ACC112 (cell line): ENCODE results near the gene TKFC.

Source experiments
- H2AFZ ChIP-seq: fragments of 200-600 bp; sonication (generic); one replicate; pipeline ENCODE4 v1.6.0; 2017; ENCODE audit warnings: antibody characterized with exemption, low read length; ENCODE audit not compliant: unreplicated experiment
- H3K27ac ChIP-seq: fragments of 200-600 bp; sonication (generic); 2 replicates; pipeline ENCODE4 v1.5.1; 2014; ENCODE audit warnings: low read depth, mild to moderate bottlenecking, antibody characterized with exemption, low read length, moderate library complexity
- H3K27me3 ChIP-seq: fragments of 200-600 bp; sonication (generic); 2 replicates; pipeline ENCODE4 v1.6.1; 2014; ENCODE audit warnings: mild to moderate bottlenecking, antibody characterized with exemption, low read length, moderate library complexity, mixed read lengths; ENCODE audit not compliant: insufficient read depth
- H3K36me3 ChIP-seq: fragments of 200-600 bp; sonication (generic); 2 replicates; pipeline ENCODE4 v1.6.1; 2016; ENCODE audit warnings: mild to moderate bottlenecking, antibody characterized with exemption, low read length, moderate library complexity, mixed read lengths; ENCODE audit not compliant: insufficient read depth
- H3K4me1 ChIP-seq: fragments of 200-600 bp; sonication (generic); one replicate; pipeline ENCODE4 v1.6.1; 2016; ENCODE audit warnings: low read length, mixed read lengths; ENCODE audit not compliant: insufficient read depth, unreplicated experiment, control insufficient read depth
- H3K4me3 ChIP-seq: fragments of 200-600 bp; sonication (generic); 2 replicates; pipeline ENCODE4 v1.5.1; 2014; ENCODE audit warnings: mild to moderate bottlenecking, low read depth, low read length
- H3K79me2 ChIP-seq: fragments of 200-600 bp; sonication (generic); one replicate; pipeline ENCODE4 v1.6.0; 2016; ENCODE audit warnings: low read length; ENCODE audit not compliant: control insufficient read depth, unreplicated experiment, insufficient read depth

Gene TKFC

GRCh38 chr11:61336171-61336935 lies 3.3 kb downstream of the TKFC start:
- no peak overlapping the region for H2AFZ ChIP-seq
- peaks cover 27% of the 10 kb centered on the region for H3K4me1 ChIP-seq
- H3K36me3 ChIP-seq, result 0 out of 2 replicates have a peak, but pooled peaks cover 3% of the 10 kb centered on the region
- no peak overlapping the region for H3K27ac ChIP-seq
- peaks cover 19% of the 10 kb centered on the region for H3K79me2 ChIP-seq
- H3K27me3 ChIP-seq, result no peaks in the 10 kb centered on the region
- no peak overlapping the region for H3K4me3 ChIP-seq

- Histone ChIP-seq H3K36me3 (0 out of 2 replicates have a peak, but pooled peaks cover 3% of the 10 kb centered on the region), H2AFZ (no peak overlapping the region), H3K79me2 (peaks cover 4% of the 10 kb centered on the region), H3K27me3 (no peaks in the 10 kb centered on the region), H3K4me3 (no peak overlapping the region), H3K4me1 (peaks cover 22% of the 10 kb centered on the region), H3K27ac (no peak overlapping the region)
Observed at GRCh38 chr11:61337706-61338470, 4.9 kb downstream of the TKFC start.

GRCh38 chr11:61338783-61339489 lies 5.9 kb downstream of the TKFC start:
- Histone ChIP-seq H3K27ac (no peak overlapping the region), H3K4me1 (peaks cover 16% of the 10 kb centered on the region), H2AFZ (no peak overlapping the region), H3K36me3 (0 out of 2 replicates have a peak, but pooled peaks cover 3% of the 10 kb centered on the region), H3K79me2 (no peaks in the 10 kb centered on the region), H3K27me3 (no peaks in the 10 kb centered on the region), H3K4me3 (no peak overlapping the region)

- no peaks in the 10 kb centered on the region for H3K27me3 ChIP-seq
- H2AFZ ChIP-seq, result no peak overlapping the region
- H3K79me2 ChIP-seq, result no peaks in the 10 kb centered on the region
- H3K36me3 ChIP-seq, result 0 out of 2 replicates have a peak, but pooled peaks cover 3% of the 10 kb centered on the region
- no peak overlapping the region for H3K27ac ChIP-seq
- peaks cover 11% of the 10 kb centered on the region for H3K4me1 ChIP-seq
- H3K4me3 ChIP-seq, result no peak overlapping the region
Observed at GRCh38 chr11:61339490-61339878, 6.5 kb downstream of the TKFC start.

- Histone ChIP-seq H3K4me3 (no peak overlapping the region), H3K27ac (no peak overlapping the region), H3K79me2 (no peaks in the 10 kb centered on the region), H3K36me3 (0 out of 2 replicates have a peak, but pooled peaks cover 3% of the 10 kb centered on the region), H2AFZ (no peak overlapping the region), H3K27me3 (no peaks in the 10 kb centered on the region), H3K4me1 (no peaks in the 10 kb centered on the region)
Observed at GRCh38 chr11:61340979-61341378, 8.0 kb downstream of the TKFC start.

GRCh38 chr11:61341706-61342105 lies 8.7 kb downstream of the TKFC start:
- H3K27ac ChIP-seq, result no peak overlapping the region
- H3K4me3 ChIP-seq, result no peak overlapping the region
- 0 out of 2 replicates have a peak, but pooled peaks cover 3% of the 10 kb centered on the region for H3K36me3 ChIP-seq
- H3K4me1 ChIP-seq, result no peaks in the 10 kb centered on the region
- no peaks in the 10 kb centered on the region for H3K79me2 ChIP-seq
- no peaks in the 10 kb centered on the region for H3K27me3 ChIP-seq
- no peak overlapping the region for H2AFZ ChIP-seq

- Histone ChIP-seq H3K27me3 (no peaks in the 10 kb centered on the region), H3K4me3 (no peak overlapping the region), H3K79me2 (no peaks in the 10 kb centered on the region), H2AFZ (no peak overlapping the region), H3K4me1 (no peaks in the 10 kb centered on the region), H3K36me3 (0 out of 2 replicates have a peak, but pooled peaks cover 3% of the 10 kb centered on the region), H3K27ac (no peak overlapping the region)
Observed at GRCh38 chr11:61342207-61342803, 9.3 kb downstream of the TKFC start.

GRCh38 chr11:61343792-61344745 lies 11.0 kb downstream of the TKFC start:
- no peak overlapping the region for H3K4me3 ChIP-seq
- H3K4me1 ChIP-seq, result peaks cover 12% of the 10 kb centered on the region
- H3K27me3 ChIP-seq, result no peaks in the 10 kb centered on the region
- no peaks in the 10 kb centered on the region for H3K36me3 ChIP-seq
- H3K79me2 ChIP-seq, result no peaks in the 10 kb centered on the region
- H3K27ac ChIP-seq, result no peak overlapping the region
- no peak overlapping the region for H2AFZ ChIP-seq

- Histone ChIP-seq H3K36me3 (no peaks in the 10 kb centered on the region), H3K79me2 (no peaks in the 10 kb centered on the region), H3K27me3 (no peaks in the 10 kb centered on the region), H3K4me1 (peaks cover 12% of the 10 kb centered on the region), H2AFZ (no peak overlapping the region), H3K27ac (no peak overlapping the region), H3K4me3 (no peak overlapping the region)
Observed at GRCh38 chr11:61345170-61345610, 12.2 kb downstream of the TKFC start.
